Esophagus muscularis mucosa (tissue), 4 donors: ENCODE results near the gene UVRAG. TPM values are rescaled to one million over a fixed set of nuclear protein-coding genes. Genes with fewer than 3 reads are reported as not detected.

ENCODE experiments used
- DNase-seq: peaks from one replicate; pipeline ENCODE4 v3.0.0-alpha.2; 2017; ENCODE audit errors: extremely low spot score
- H3K27ac ChIP-seq, 4 donors: fragments of 200-600 bp; sonication (generic); replicated peaks in 1 of 4; 1 replicate in 3 of 4; 2 replicates in 1 of 4; pipeline ENCODE4 v1.5.1; 2016 to 2019; ENCODE audit warnings: mild to moderate bottlenecking in 1 of 4
- H3K27me3 ChIP-seq, 4 donors: fragments of 200-600 bp; sonication (generic); one replicate each; pipeline versions ENCODE4 v1.5.1 to v1.6.0; 2016 to 2019
- H3K36me3 ChIP-seq, 4 donors: fragments of 200-600 bp; sonication (generic); one replicate each; pipeline ENCODE4 v1.5.1; 2016 to 2019
- H3K4me1 ChIP-seq, 4 donors: fragments of 200-600 bp; sonication (generic); one replicate each; pipeline ENCODE4 v1.5.1; 2016 to 2019
- H3K4me3 ChIP-seq, 4 donors: fragments of 200-600 bp; sonication (generic); 1 replicate in 2 of 4; 2 replicates in 2 of 4; pipeline ENCODE4 v1.5.1; 2016 to 2019; ENCODE audit warnings: mild to moderate bottlenecking in 4 of 4, moderate library complexity in 1 of 4
- H3K9me3 ChIP-seq, 4 donors: fragments of 200-600 bp; sonication (generic); 1 replicate in 3 of 4; 2 replicates in 1 of 4; pipeline ENCODE4 v1.5.1; 2016 to 2019
- CTCF ChIP-seq, 3 experiments: fragments of 200-600 bp in 2 of 3; fragments of 450-650 bp in 1 of 3; sonication (generic) in 2 of 3; IDR thresholded peaks; one replicate each; pipeline ENCODE4 v1.5.1; 2017 to 2019; ENCODE audit warnings: antibody characterized with exemption in 3 of 3, mild to moderate bottlenecking in 2 of 3, moderate library complexity in 1 of 3
- EP300 ChIP-seq: sonication (generic); formaldehyde crosslinking; IDR thresholded peaks from one replicate; pipeline ENCODE4 v1.6.1; 2017; ENCODE audit warnings: antibody characterized with exemption
- POLR2A ChIP-seq: fragments of 450-650 bp; IDR thresholded peaks from one replicate; pipeline ENCODE4 v1.6.1; 2017; ENCODE audit warnings: antibody characterized with exemption, moderate library complexity, mild to moderate bottlenecking, low read depth
- POLR2AphosphoS5 ChIP-seq, 2 donors: sonication (generic); formaldehyde crosslinking; IDR thresholded peaks; one replicate each; pipeline ENCODE4 v1.6.1; 2017; ENCODE audit warnings: antibody characterized with exemption in 2 of 2
- WGBS: methylation state at CpG from one replicate; pipeline ENCODE4 v1.1.5; 2018; 5-methylcytosine and 5-hydroxymethylcytosine counted together
- intact Hi-C: fragments of 100-400 bp; cut with DNase I; formaldehyde crosslinking; loops from one replicate; pipeline ENCODE4 v1.15.1; 2023
- total RNA-seq, 4 donors: library from RNA; depleted of rRNA; stranded (reverse); fragments of >200 nt; gene quantifications; one replicate each; pipeline versions ENCODE4 v1.1.0 to v1.2.1, GENCODE V29; 2016

Gene UVRAG
- total RNA-seq, 4 donors from 2014 or later = 30.6 to 37.4 (median 34.7) TPM

GRCh38 chr11:75945947-75946346, 130.9 kb downstream of the UVRAG start:
- H3K27ac ChIP-seq = peak overlapping the region in 1 of 4 donors; percentile 44
- intact Hi-C loops = no loop called here
- H3K4me3 ChIP-seq = no peak overlapping the region
- H3K9me3 ChIP-seq = no peaks in the 10 kb centered on the region
- TF ChIP-seq POLR2A = no peak
- no peak for TF ChIP-seq CTCF (IDR thresholded peaks at IDR 0.05)
- no peak for TF ChIP-seq EP300
- TF ChIP-seq POLR2AphosphoS5 (IDR thresholded peaks at IDR 0.05) = no peak
- WGBS = 70% methylated on average over 2 of the region's 2 CpGs
- H3K4me1 ChIP-seq = peaks cover 19 to 58% (median 48%) of the 10 kb centered on the region in 4 donors
- DNase-seq = no peak
- H3K27me3 ChIP-seq = no peaks in the 10 kb centered on the region
- no peaks in the 10 kb centered on the region for H3K36me3 ChIP-seq

GRCh38 chr11:75946531-75947530, 131.8 kb downstream of the UVRAG start:
- H3K27me3 ChIP-seq = no peaks in the 10 kb centered on the region
- 78% methylated on average over 8 of the region's 8 CpGs for WGBS
- no peak overlapping the region for H3K4me3 ChIP-seq
- H3K27ac ChIP-seq = peak overlapping the region; percentile 15 to 58 (median 40)
- DNase-seq = no peak
- peaks cover 19 to 53% (median 47%) of the 10 kb centered on the region in 4 donors for H3K4me1 ChIP-seq
- intact Hi-C loops = no loop called here
- no peaks in the 10 kb centered on the region for H3K36me3 ChIP-seq
- TF ChIP-seq CTCF (IDR thresholded peaks at IDR 0.05) (no peak), POLR2A (no peak), EP300 (no peak), POLR2AphosphoS5 (IDR thresholded peaks at IDR 0.05) (peak in 1 of 2 donors; percentile 9)
- no peaks in the 10 kb centered on the region for H3K9me3 ChIP-seq

- no peaks in the 10 kb centered on the region for H3K36me3 ChIP-seq
- H3K27ac ChIP-seq = peak overlapping the region; percentile 1 to 52 (median 40)
- H3K27me3 ChIP-seq = no peaks in the 10 kb centered on the region
- no peak overlapping the region for H3K4me3 ChIP-seq
- H3K4me1 ChIP-seq = peaks cover 21 to 58% (median 51%) of the 10 kb centered on the region in 4 donors
- no peaks in the 10 kb centered on the region for H3K9me3 ChIP-seq
- DNase-seq = no peak
- WGBS = 47% methylated on average over 6 of the region's 6 CpGs
- no peak for TF ChIP-seq CTCF (IDR thresholded peaks at IDR 0.05)
- TF ChIP-seq EP300 = no peak
- no peak for TF ChIP-seq POLR2AphosphoS5 (IDR thresholded peaks at IDR 0.05)
- no peak for TF ChIP-seq POLR2A
- intact Hi-C loops = no loop called here
Measured at GRCh38 chr11:75949023-75949672, 134.1 kb downstream of the UVRAG start.

GRCh38 chr11:75950141-75950540, 135.1 kb downstream of the UVRAG start:
- DNase-seq = no peak
- Histone ChIP-seq H3K27ac (no peak overlapping the region), H3K9me3 (no peaks in the 10 kb centered on the region), H3K27me3 (no peaks in the 10 kb centered on the region), H3K4me1 (peaks cover 27 to 67% (median 58%) of the 10 kb centered on the region in 4 donors), H3K36me3 (no peaks in the 10 kb centered on the region), H3K4me3 (no peak overlapping the region)
- TF ChIP-seq POLR2AphosphoS5 (IDR thresholded peaks at IDR 0.05) (no peak), EP300 (no peak), CTCF (IDR thresholded peaks at IDR 0.05) (no peak), POLR2A (no peak)
- WGBS = 87% methylated on average over 6 of the region's 6 CpGs
- intact Hi-C loops = no loop called here
